Measurements from ENCODE around the gene CABCOCO1.

The CABCOCO1 gene

DNA sequence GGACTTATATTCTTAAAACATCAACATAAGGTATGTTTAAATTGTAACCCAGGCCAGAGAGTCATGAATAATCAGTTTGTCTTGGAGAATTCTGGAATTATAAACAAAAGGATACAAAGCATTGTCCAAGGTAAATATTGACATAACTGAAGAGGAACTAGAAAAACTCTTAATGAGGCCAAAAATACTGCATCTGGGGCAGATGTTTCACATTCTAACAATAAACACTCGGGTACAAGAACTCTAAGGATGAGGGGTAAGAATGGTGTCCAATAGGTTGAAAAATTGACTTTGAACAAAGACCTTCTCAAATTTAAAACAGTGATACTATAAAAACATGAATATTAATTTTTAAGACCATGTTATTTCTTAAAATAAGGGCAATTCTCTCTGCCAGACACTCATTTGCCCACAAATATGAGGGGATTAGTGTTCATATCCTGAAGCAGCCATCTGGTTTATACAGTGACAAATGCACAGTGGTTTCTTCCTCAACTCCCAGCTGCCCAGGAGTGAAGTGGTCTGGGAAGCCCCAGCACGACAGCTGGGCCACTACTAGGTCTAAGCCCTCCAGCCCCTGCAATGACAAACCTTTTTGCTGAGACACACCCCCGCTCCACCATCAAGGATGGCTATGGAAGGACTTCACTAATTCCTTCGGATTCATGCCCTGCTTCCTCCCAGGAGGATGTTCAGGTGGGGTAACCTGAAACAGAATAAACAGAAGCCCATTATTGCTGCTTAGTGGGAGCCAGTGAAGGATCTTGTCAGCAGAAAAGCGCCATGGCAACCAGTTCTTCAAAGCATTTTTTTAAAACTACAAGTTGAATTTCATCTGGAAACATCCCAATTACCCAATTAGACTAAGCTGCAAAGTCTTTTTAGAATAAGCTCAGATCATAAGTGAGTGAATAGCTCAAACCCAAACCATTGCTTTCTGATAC is 131.3 kb downstream of the CABCOCO1 start:
- TF ChIP-seq, protein P1, sequence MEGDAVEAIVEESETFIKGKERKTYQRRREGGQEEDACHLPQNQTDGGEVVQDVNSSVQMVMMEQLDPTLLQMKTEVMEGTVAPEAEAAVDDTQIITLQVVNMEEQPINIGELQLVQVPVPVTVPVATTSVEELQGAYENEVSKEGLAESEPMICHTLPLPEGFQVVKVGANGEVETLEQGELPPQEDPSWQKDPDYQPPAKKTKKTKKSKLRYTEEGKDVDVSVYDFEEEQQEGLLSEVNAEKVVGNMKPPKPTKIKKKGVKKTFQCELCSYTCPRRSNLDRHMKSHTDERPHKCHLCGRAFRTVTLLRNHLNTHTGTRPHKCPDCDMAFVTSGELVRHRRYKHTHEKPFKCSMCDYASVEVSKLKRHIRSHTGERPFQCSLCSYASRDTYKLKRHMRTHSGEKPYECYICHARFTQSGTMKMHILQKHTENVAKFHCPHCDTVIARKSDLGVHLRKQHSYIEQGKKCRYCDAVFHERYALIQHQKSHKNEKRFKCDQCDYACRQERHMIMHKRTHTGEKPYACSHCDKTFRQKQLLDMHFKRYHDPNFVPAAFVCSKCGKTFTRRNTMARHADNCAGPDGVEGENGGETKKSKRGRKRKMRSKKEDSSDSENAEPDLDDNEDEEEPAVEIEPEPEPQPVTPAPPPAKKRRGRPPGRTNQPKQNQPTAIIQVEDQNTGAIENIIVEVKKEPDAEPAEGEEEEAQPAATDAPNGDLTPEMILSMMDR (IDR thresholded peaks at IDR 0.05; ENCODE audit: insufficient read depth, low read length, missing control alignments) = no peak
- DNase-seq (ENCODE audit: low read depth, low spot score) = peak; percentile 44
- CTCF ChIA-PET = interaction anchor here (0.6 to 0.9 kb wide), 2 partner anchors 45 to 451 kb away, joined by 3 read pairs; no protein-coding TSS in a partner anchor
- POLR2A ChIA-PET = no interaction called here
- no peak overlapping the region for H3K4me3 ChIP-seq (ENCODE audit: low read depth, low read length)

- POLR2A ChIA-PET = no interaction called here
- CTCF ChIA-PET = interaction anchor here (0.9 kb wide), 1 partner anchor 450 kb away, joined by 3 read pairs; no protein-coding TSS in a partner anchor
- DNase-seq (ENCODE audit: low read depth, low spot score) = no peak
- TF ChIP-seq, protein P1 (IDR thresholded peaks at IDR 0.05; ENCODE audit: insufficient read depth, low read length, missing control alignments) = no peak
- H3K4me3 ChIP-seq (ENCODE audit: low read depth, low read length) = no peak overlapping the region
Observed at GRCh38 chr10:61795147-61795546, 132.4 kb downstream of the CABCOCO1 start.

GRCh38 chr10:61795551-61795950 is 132.8 kb downstream of the CABCOCO1 start:
- TF ChIP-seq, protein P1 (IDR thresholded peaks at IDR 0.05; ENCODE audit: insufficient read depth, low read length, missing control alignments) = no peak
- POLR2A ChIA-PET = no interaction called here
- CTCF ChIA-PET = no interaction called here
- H3K4me3 ChIP-seq (ENCODE audit: low read depth, low read length) = no peak overlapping the region
- DNase-seq (ENCODE audit: low read depth, low spot score) = no peak

DNA sequence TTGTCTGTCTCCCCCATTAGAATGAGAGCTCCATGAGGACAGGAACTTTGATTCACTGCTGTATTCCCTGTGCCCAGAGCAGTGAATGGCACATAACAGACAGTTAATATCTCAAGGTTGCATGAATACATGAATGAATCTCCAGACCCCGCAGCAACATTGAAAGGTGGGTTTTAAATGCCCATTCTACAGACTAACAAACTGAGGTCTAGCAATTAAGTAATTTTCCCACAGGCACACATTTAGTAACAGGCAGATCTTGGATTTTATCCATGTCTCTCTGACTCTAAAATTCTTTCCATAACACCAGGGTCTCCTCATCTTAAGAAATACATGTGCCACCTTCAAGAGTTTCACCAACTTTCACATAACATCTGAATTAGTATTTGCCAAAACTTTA is 134.1 kb downstream of the CABCOCO1 start:
- no peak for DNase-seq (ENCODE audit: low read depth, low spot score)
- ChIA-PET POLR2A (no interaction called here), CTCF (no interaction called here)
- H3K4me3 ChIP-seq (ENCODE audit: low read depth, low read length) = no peak overlapping the region
- TF ChIP-seq, protein P1 (IDR thresholded peaks at IDR 0.05; ENCODE audit: insufficient read depth, low read length, missing control alignments) = no peak

DNA sequence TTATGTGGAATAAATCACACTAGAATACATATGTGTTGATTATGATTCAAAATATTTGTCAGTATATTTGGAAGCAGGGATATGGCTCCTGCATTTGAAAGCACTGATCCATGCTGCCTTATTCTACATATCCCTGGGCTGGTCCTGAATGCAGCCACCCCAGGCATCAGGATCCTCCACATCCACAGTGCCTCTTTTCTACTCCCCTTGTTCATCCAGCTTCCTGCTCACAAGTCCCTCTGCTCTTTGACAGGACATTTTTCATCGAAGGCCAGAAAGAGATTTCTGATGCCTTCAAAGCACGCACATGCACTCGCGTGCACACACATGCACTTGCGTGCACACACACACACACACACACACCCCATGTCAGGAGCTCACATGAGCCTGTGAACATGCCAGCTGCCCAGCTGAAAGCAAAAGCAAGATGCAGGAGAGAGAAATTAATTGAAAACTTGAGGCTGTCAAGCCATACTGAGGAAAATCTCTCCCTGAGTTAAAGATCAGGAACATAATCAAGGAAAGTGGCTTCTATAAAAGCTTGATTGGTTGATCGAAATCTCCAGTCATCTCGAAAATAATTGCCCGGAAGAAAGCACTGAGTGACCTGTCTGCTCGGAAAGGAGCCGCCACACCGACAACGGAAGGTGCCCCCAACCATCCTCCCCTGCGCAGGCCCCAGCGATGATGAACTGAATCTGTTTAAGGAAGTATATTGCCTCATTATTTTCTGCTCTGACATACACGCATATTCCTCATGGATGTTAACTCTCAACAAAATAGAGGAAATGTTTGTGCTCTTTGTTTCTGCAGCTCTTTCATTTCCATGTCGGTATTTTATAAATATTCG is 134.8 kb downstream of the CABCOCO1 start:
- TF ChIP-seq, protein P1 (IDR thresholded peaks at IDR 0.05; ENCODE audit: insufficient read depth, low read length, missing control alignments) = no peak
- DNase-seq (ENCODE audit: low read depth, low spot score) = no peak
- ChIA-PET POLR2A (no interaction called here), CTCF (no interaction called here)
- H3K4me3 ChIP-seq (ENCODE audit: low read depth, low read length) = no peak overlapping the region

- TF ChIP-seq, protein P1 (IDR thresholded peaks at IDR 0.05; ENCODE audit: insufficient read depth, low read length, missing control alignments) = no peak
- H3K4me3 ChIP-seq (ENCODE audit: low read depth, low read length) = no peak overlapping the region
- DNase-seq (ENCODE audit: low read depth, low spot score) = no peak
- POLR2A ChIA-PET = interaction anchor here (0.6 kb wide), 1 partner anchor 29 kb away, joined by 3 read pairs; no protein-coding TSS in a partner anchor
- CTCF ChIA-PET = interaction anchor here (1.3 kb wide), 1 partner anchor 47 kb away, joined by 6 read pairs; no protein-coding TSS in a partner anchor
Observed at GRCh38 chr10:61798713-61799112, 136.0 kb downstream of the CABCOCO1 start.
